PFSK-1 (cell line): ENCODE measurements around the gene CPA4.

Experiments
- FOXP2 ChIP-seq: optimal IDR thresholded peaks from 2 replicates; pipeline ENCODE3; 2011; ENCODE audit warnings: borderline replicate concordance, control low read depth, inconsistent platforms; ENCODE audit not compliant: insufficient read depth; ENCODE audit errors: extremely low read length, extremely low read depth
- POLR2AphosphoS5 ChIP-seq: IDR thresholded peaks from 2 replicates; pipeline ENCODE4 v1.6.1; 2012; ENCODE audit warnings: low read depth, mild to moderate bottlenecking, control low read depth, low read length, moderate library complexity
- SIN3A ChIP-seq: IDR thresholded peaks from 2 replicates; pipeline ENCODE4 v1.6.1; 2012; ENCODE audit warnings: mild to moderate bottlenecking, low read length, moderate library complexity, borderline replicate concordance; ENCODE audit not compliant: insufficient read depth
- TAF1 ChIP-seq: IDR thresholded peaks from 2 replicates; pipeline ENCODE4 v1.6.1; 2012; ENCODE audit warnings: low read length, control low read depth, borderline replicate concordance; ENCODE audit not compliant: insufficient read depth
- TF ChIP-seq, protein P1 (sequence below), 2 experiments: IDR thresholded peaks; 2 replicates each; pipeline versions ENCODE4 v1.6.1 to v1.8.0; 2011 to 2012; ENCODE audit warnings: low read depth in 2 of 2, low read length in 2 of 2, control low read depth in 1 of 2, inconsistent platforms in 1 of 2, mild to moderate bottlenecking in 1 of 2, moderate library complexity in 1 of 2; ENCODE audit not compliant: insufficient read depth in 1 of 2

DNA sequence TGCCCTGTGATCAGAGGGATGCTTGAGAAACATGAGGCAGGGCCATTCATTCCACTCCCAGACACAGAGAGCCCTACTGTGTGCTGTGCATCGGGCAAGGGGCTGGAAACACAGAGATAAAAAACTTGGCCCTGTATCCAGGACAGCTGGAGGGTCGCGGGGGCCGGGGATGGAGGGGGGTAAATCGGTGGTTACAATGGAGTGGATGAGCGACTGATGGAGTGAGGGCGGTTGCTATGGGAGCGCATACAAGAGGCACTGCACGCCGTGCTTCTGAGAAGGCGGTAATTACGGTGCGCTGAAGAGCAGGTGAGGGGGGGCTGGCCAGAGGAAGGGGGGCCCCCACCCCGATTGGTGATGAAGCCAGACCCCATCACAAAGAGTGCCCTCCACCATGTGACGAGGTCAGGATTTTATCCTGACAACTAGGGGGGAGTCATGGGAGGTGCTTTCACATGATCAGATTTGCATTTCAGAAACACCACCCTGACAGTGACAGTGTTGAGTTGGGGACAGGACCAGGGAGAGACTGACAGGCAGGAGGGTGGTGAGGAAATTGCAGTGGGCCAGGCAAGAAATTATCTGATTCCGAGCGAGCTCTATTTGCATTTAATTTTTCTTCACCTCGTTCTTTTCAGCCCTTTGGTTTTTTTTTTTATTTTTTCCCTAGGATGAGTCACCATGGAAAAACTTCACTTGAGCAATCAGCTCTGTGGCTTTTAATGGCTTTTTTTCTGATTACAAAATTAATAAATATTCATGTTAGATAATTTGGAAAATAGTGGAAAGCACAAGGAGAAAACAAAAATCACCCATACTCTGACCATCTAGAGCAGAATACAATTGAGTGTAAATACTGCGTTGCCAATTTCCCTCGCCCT, 59.5 kb downstream of the CPA4 start:
- TF ChIP-seq SIN3A (no peak), TAF1 (no peak), POLR2AphosphoS5 (no peak), FOXP2 (no peak)
- TF ChIP-seq, protein P1, sequence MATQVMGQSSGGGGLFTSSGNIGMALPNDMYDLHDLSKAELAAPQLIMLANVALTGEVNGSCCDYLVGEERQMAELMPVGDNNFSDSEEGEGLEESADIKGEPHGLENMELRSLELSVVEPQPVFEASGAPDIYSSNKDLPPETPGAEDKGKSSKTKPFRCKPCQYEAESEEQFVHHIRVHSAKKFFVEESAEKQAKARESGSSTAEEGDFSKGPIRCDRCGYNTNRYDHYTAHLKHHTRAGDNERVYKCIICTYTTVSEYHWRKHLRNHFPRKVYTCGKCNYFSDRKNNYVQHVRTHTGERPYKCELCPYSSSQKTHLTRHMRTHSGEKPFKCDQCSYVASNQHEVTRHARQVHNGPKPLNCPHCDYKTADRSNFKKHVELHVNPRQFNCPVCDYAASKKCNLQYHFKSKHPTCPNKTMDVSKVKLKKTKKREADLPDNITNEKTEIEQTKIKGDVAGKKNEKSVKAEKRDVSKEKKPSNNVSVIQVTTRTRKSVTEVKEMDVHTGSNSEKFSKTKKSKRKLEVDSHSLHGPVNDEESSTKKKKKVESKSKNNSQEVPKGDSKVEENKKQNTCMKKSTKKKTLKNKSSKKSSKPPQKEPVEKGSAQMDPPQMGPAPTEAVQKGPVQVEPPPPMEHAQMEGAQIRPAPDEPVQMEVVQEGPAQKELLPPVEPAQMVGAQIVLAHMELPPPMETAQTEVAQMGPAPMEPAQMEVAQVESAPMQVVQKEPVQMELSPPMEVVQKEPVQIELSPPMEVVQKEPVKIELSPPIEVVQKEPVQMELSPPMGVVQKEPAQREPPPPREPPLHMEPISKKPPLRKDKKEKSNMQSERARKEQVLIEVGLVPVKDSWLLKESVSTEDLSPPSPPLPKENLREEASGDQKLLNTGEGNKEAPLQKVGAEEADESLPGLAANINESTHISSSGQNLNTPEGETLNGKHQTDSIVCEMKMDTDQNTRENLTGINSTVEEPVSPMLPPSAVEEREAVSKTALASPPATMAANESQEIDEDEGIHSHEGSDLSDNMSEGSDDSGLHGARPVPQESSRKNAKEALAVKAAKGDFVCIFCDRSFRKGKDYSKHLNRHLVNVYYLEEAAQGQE (IDR thresholded peaks at IDR 0.05; ENCODE audit: insufficient read depth in 1 of 2, low read depth in 2 of 2, low read length in 2 of 2): no peak
